GM10266 (cell line): ENCODE data around the gene VSX1.

Experiments
- DNase-seq: peaks from one replicate; pipeline ENCODE4 v3.0.0; 2012; ENCODE audit errors: extremely low spot score
- CTCF ChIP-seq: IDR thresholded peaks from 2 replicates; pipeline ENCODE4 v1.5.1; 2012; ENCODE audit warnings: mild to moderate bottlenecking, low read depth; ENCODE audit not compliant: control insufficient read depth, insufficient read depth; ENCODE audit errors: missing control alignments

The VSX1 gene

GRCh38 chr20:25032065-25032477 is 49.9 kb downstream of the VSX1 start:
- no peak for DNase-seq
- no peak for TF ChIP-seq CTCF

- DNase-seq, result no peak
- TF ChIP-seq CTCF, result no peak
Measured at GRCh38 chr20:25031241-25031640, 50.7 kb downstream of the VSX1 start.

- DNase-seq, result no peak
- no peak for TF ChIP-seq CTCF
Measured at GRCh38 chr20:25030649-25031207, 51.2 kb downstream of the VSX1 start.

- no peak for DNase-seq
- TF ChIP-seq CTCF, result no peak
Measured at GRCh38 chr20:25030007-25030648, 51.8 kb downstream of the VSX1 start.

- TF ChIP-seq CTCF, result no peak
- DNase-seq, result no peak
Measured at GRCh38 chr20:25025986-25026605, 55.8 kb downstream of the VSX1 start.
